ENCODE results near the gene MYOT. TPM values are rescaled to one million over a fixed set of nuclear protein-coding genes. Genes with fewer than 3 reads are reported as not detected.

MYOT gene
- total RNA-seq, 1 donor from 2014 or later, result not detected

DNA sequence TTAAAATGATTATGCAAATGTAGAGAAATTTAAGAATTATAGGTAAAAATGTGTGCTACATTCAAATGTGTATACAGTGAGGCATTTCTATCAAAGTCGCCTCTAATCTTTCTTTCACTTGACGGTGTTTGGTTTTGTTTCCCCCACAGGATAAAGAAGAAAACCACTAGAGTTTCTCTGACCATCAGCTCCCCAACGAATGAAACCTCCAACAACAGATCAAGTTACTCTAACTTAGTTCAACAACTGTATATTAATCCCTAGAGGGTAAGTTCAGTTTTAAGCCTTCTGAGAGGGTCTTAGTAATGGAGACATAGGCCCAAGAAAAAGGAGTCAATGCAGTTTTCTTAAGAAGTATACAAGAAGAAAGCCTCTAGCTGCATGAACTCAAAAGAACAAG, 11.5 kb upstream of the MYOT start:
- Histone ChIP-seq H3K36me3 (ENCODE audit: insufficient read depth, low read length) (no peaks in the 10 kb centered on the region), H3K4me2 (ENCODE audit: low read length) (no peak overlapping the region), H3K9ac (ENCODE audit: low read length) (no peak overlapping the region), H3K27me3 (ENCODE audit: insufficient read depth, low read length) (no peaks in the 10 kb centered on the region), H2AFZ (ENCODE audit: low read depth, low read length) (no peak overlapping the region), H3K4me3 (ENCODE audit: insufficient read depth, low read depth, low read length) (no peak overlapping the region), H3K79me2 (ENCODE audit: insufficient read depth, low read length) (no peaks in the 10 kb centered on the region), H4K20me1 (ENCODE audit: insufficient read depth, low read length) (no peaks in the 10 kb centered on the region), H3K27ac (ENCODE audit: low read depth, low read length) (no peak overlapping the region), H3K9me3 (ENCODE audit: insufficient read depth, low read depth, low read length) (no peaks in the 10 kb centered on the region), H3K4me1 (ENCODE audit: insufficient read depth, low read length) (no peaks in the 10 kb centered on the region)
- Mint-ChIP-seq H3K4me1 (ENCODE audit: low read depth, unreplicated experiment) (peaks cover 4% of the 10 kb centered on the region), H3K9me3 (ENCODE audit: unreplicated experiment) (no peaks in the 10 kb centered on the region), H3K27ac (ENCODE audit: unreplicated experiment) (no peak overlapping the region), H3K36me3 (ENCODE audit: low read depth, unreplicated experiment) (no peaks in the 10 kb centered on the region), H3K27me3 (ENCODE audit: low read depth, unreplicated experiment) (no peaks in the 10 kb centered on the region), H3K4me3 (ENCODE audit: unreplicated experiment) (no peak overlapping the region)
- FAIRE-seq (no peak), DNase-seq (ENCODE audit: low read depth) (no peak)
- TF ChIP-seq CTCF (IDR thresholded peaks at IDR 0.05; ENCODE audit: insufficient read depth, low read depth, low read length) (no peak), EZH2 (IDR thresholded peaks at IDR 0.05; ENCODE audit: insufficient read depth, low read length) (no peak)

GRCh38 chr5:137856916-137857862, 10.5 kb upstream of the MYOT start:
- H3K4me3 ChIP-seq (ENCODE audit: insufficient read depth, low read depth, low read length), result no peak overlapping the region
- Mint-ChIP-seq H3K9me3 (ENCODE audit: unreplicated experiment) (no peaks in the 10 kb centered on the region), H3K4me3 (ENCODE audit: unreplicated experiment) (no peak overlapping the region), H3K27ac (ENCODE audit: unreplicated experiment) (no peak overlapping the region), H3K27me3 (ENCODE audit: low read depth, unreplicated experiment) (no peaks in the 10 kb centered on the region), H3K4me1 (ENCODE audit: low read depth, unreplicated experiment) (peaks cover 4% of the 10 kb centered on the region), H3K36me3 (ENCODE audit: low read depth, unreplicated experiment) (no peaks in the 10 kb centered on the region)
- no peaks in the 10 kb centered on the region for H3K4me1 ChIP-seq (ENCODE audit: insufficient read depth, low read length)
- no peak overlapping the region for H3K27ac ChIP-seq (ENCODE audit: low read depth, low read length)
- FAIRE-seq (no peak), DNase-seq (ENCODE audit: low read depth) (no peak)
- no peak overlapping the region for H3K9ac ChIP-seq (ENCODE audit: low read length)
- H3K9me3 ChIP-seq (ENCODE audit: insufficient read depth, low read depth, low read length), result no peaks in the 10 kb centered on the region
- H4K20me1 ChIP-seq (ENCODE audit: insufficient read depth, low read length), result no peaks in the 10 kb centered on the region
- no peak overlapping the region for H2AFZ ChIP-seq (ENCODE audit: low read depth, low read length)
- H3K4me2 ChIP-seq (ENCODE audit: low read length), result no peak overlapping the region
- TF ChIP-seq EZH2 (IDR thresholded peaks at IDR 0.05; ENCODE audit: insufficient read depth, low read length) (no peak), CTCF (IDR thresholded peaks at IDR 0.05; ENCODE audit: insufficient read depth, low read depth, low read length) (no peak)
- H3K27me3 ChIP-seq (ENCODE audit: insufficient read depth, low read length), result no peaks in the 10 kb centered on the region
- no peaks in the 10 kb centered on the region for H3K36me3 ChIP-seq (ENCODE audit: insufficient read depth, low read length)
- no peaks in the 10 kb centered on the region for H3K79me2 ChIP-seq (ENCODE audit: insufficient read depth, low read length)
